HepG2 (cell line): ENCODE data around the gene PFAS. TPM values are rescaled to one million over a fixed set of nuclear protein-coding genes. Genes with fewer than 3 reads are reported as not detected.

Experiments used
- ARHGAP35 ChIP-seq: sonication (generic); formaldehyde crosslinking; IDR thresholded peaks from 2 replicates; pipeline ENCODE4 v1.9.0; 2022; ENCODE audit warnings: mild to moderate bottlenecking, inconsistent platforms, moderate library complexity, missing genetic modification reagents, borderline replicate concordance
- ATF2 ChIP-seq: sonication (generic); formaldehyde crosslinking; IDR thresholded peaks from 2 replicates; pipeline ENCODE4 v1.4.0; 2020; ENCODE audit warnings: missing genetic modification reagents
- BATF2 ChIP-seq: sonication (generic); formaldehyde crosslinking; IDR thresholded peaks from 2 replicates; pipeline ENCODE4 v1.8.0; 2022; ENCODE audit warnings: mild to moderate bottlenecking, missing genetic modification reagents, moderate library complexity
- ELF1 ChIP-seq: sonication (generic); formaldehyde crosslinking; IDR thresholded peaks from 2 replicates; pipeline ENCODE4 v1.4.0; 2020; ENCODE audit warnings: missing genetic modification reagents
- FIP1L1 ChIP-seq: fragments of 200-400 bp; formaldehyde crosslinking; IDR thresholded peaks from 2 replicates; pipeline ENCODE4 v1.6.1; 2018; ENCODE audit warnings: low read depth, mild to moderate bottlenecking, low read length, moderate library complexity, borderline replicate concordance; ENCODE audit not compliant: insufficient read depth
- HBP1 ChIP-seq: IDR thresholded peaks from 2 replicates; pipeline ENCODE4 v1.6.1; 2016; ENCODE audit warnings: low read depth, control low read depth
- HDAC1 ChIP-seq: sonication (generic); formaldehyde crosslinking; IDR thresholded peaks from 2 replicates; pipeline ENCODE4 v1.5.1; 2020; ENCODE audit warnings: mild to moderate bottlenecking, missing genetic modification reagents
- HOXD1 ChIP-seq: sonication (generic); formaldehyde crosslinking; IDR thresholded peaks from 2 replicates; pipeline ENCODE4 v1.5.0; 2020; ENCODE audit warnings: missing genetic modification reagents
- KDM5B ChIP-seq: sonication (generic); formaldehyde crosslinking; IDR thresholded peaks from 2 replicates; pipeline ENCODE4 v1.4.0; 2020; ENCODE audit warnings: missing genetic modification reagents, mild to moderate bottlenecking, borderline replicate concordance
- KMT2A ChIP-seq: sonication (generic); formaldehyde crosslinking; IDR thresholded peaks from 2 replicates; pipeline ENCODE4 v1.4.0; 2020; ENCODE audit warnings: missing genetic modification reagents
- MLX ChIP-seq: IDR thresholded peaks from 2 replicates; pipeline ENCODE4 v1.6.1; 2016
- PAF1 ChIP-seq: IDR thresholded peaks from 2 replicates; pipeline ENCODE4 v1.6.1; 2016; ENCODE audit warnings: missing genetic modification reagents, missing compliant biosample characterization
- PATZ1 ChIP-seq: sonication (generic); formaldehyde crosslinking; IDR thresholded peaks from 2 replicates; pipeline ENCODE4 v1.4.0; 2020; ENCODE audit warnings: missing genetic modification reagents
- PAWR ChIP-seq: sonication (generic); formaldehyde crosslinking; IDR thresholded peaks from 2 replicates; pipeline ENCODE4 v1.4.0; 2020; ENCODE audit warnings: missing genetic modification reagents, mild to moderate bottlenecking, borderline replicate concordance
- REPIN1 ChIP-seq: sonication (generic); formaldehyde crosslinking; IDR thresholded peaks from 2 replicates; pipeline ENCODE4 v1.8.0; 2022; ENCODE audit warnings: missing genetic modification reagents, low read depth, mild to moderate bottlenecking, borderline replicate concordance
- SRSF9 ChIP-seq: fragments of 200-400 bp; formaldehyde crosslinking; IDR thresholded peaks from 2 replicates; pipeline ENCODE4 v1.6.1; 2018; ENCODE audit warnings: borderline replicate concordance, mild to moderate bottlenecking, low read depth, low read length; ENCODE audit not compliant: insufficient read depth, poor library complexity, severe bottlenecking
- TRIM24 ChIP-seq: sonication (generic); formaldehyde crosslinking; IDR thresholded peaks from 2 replicates; pipeline ENCODE4 v1.8.0; 2022; ENCODE audit warnings: mild to moderate bottlenecking, missing genetic modification reagents
- ZBTB21 ChIP-seq: sonication (generic); formaldehyde crosslinking; IDR thresholded peaks from 2 replicates; pipeline ENCODE4 v1.4.0; 2020; ENCODE audit warnings: missing genetic modification reagents
- ZNF335 ChIP-seq: sonication (generic); formaldehyde crosslinking; IDR thresholded peaks from 2 replicates; pipeline ENCODE4 v1.4.0; 2020; ENCODE audit warnings: missing genetic modification reagents
- ZNF362 ChIP-seq: sonication (generic); formaldehyde crosslinking; IDR thresholded peaks from 2 replicates; pipeline ENCODE4 v1.4.0; 2020; ENCODE audit warnings: missing genetic modification reagents, mild to moderate bottlenecking, borderline replicate concordance
- ZNF432 ChIP-seq: sonication (generic); formaldehyde crosslinking; IDR thresholded peaks from 2 replicates; pipeline ENCODE4 v1.5.0; 2020; ENCODE audit warnings: missing genetic modification reagents, mild to moderate bottlenecking, borderline replicate concordance
- ZNF468 ChIP-seq: sonication (generic); formaldehyde crosslinking; IDR thresholded peaks from 2 replicates; pipeline ENCODE4 v1.8.0; 2022; ENCODE audit warnings: mild to moderate bottlenecking, moderate library complexity, missing genetic modification reagents
- ZNF572 ChIP-seq: sonication (generic); formaldehyde crosslinking; IDR thresholded peaks from 2 replicates; pipeline ENCODE4 v1.5.1; 2020; ENCODE audit warnings: mild to moderate bottlenecking, missing genetic modification reagents
- polyA plus RNA-seq, 8 experiments: library from polyadenylated mRNA; depleted of rRNA in 3 of 8; stranded (reverse) in 7 of 8; unstranded in 1 of 8; fragments of >200 nt; fragmentation: Illumina TruSeq in 4 of 8; extraction: Trizol in 4 of 8; gene quantifications; 2 replicates each; pipeline versions ENCODE4 v1.2.1 to v1.2.3, GENCODE V29; 2011 to 2016; ENCODE audit warnings: low read depth in 4 of 8, missing spikeins in 1 of 8, mixed read lengths in 1 of 8; ENCODE audit not compliant: insufficient read depth in 1 of 8
- total RNA-seq, 5 experiments: library from RNA; depleted of rRNA; stranded (reverse); fragments of >200 nt; fragmentation: Illumina TruSeq; extraction: Trizol; gene quantifications; 2 replicates each; pipeline ENCODE4 v1.2.3, GENCODE V29; 2016; ENCODE audit warnings: low read depth in 1 of 5

Gene PFAS
- total and polyA plus RNA-seq, 2 of the 13 experiments (the other 11 are each of a cell fraction or from before 2014, with no cell fraction given), result 49.4 to 58.2 TPM

- TF ChIP-seq SRSF9 (no peak), HDAC1 (CRISPR knock-in tag) (no peak), BATF2 (CRISPR knock-in tag) (no peak), KDM5B (no peak), MLX (CRISPR knock-in tag) (no peak), ZNF572 (CRISPR knock-in tag) (no peak), ZNF468 (CRISPR knock-in tag) (no peak), ZNF335 (CRISPR knock-in tag) (0 out of 2 replicates have a peak, but pooled peaks have one; percentile 49), KMT2A (CRISPR knock-in tag) (no peak), ZNF432 (CRISPR knock-in tag) (no peak), ARHGAP35 (CRISPR knock-in tag) (no peak), HOXD1 (CRISPR knock-in tag) (no peak), ELF1 (CRISPR knock-in tag) (no peak), HBP1 (CRISPR knock-in tag) (0 out of 2 replicates have a peak, but pooled peaks have one; percentile 48), FIP1L1 (no peak), ZNF362 (no peak), ATF2 (CRISPR knock-in tag) (peak; percentile 35; the same call in 1 of the 2 replicates), ZBTB21 (CRISPR knock-in tag) (no peak), PAF1 (CRISPR knock-in tag) (no peak), REPIN1 (no peak), TRIM24 (no peak), PAWR (CRISPR knock-in tag) (no peak), PATZ1 (CRISPR knock-in tag) (no peak)
Observed at GRCh38 chr17:8300627-8301242, 51.6 kb downstream of the PFAS start (continued).
